CD4-positive, alpha-beta T cell treated with Interleukin-6 for 4 hours (primary cell): ENCODE measurements around the gene P2RY11.

Source experiments
- DNase-seq: peaks from one replicate; pipeline ENCODE4 v3.0.0-alpha.2; 2020; ENCODE audit warnings: mixed read lengths

Gene P2RY11

GRCh38 chr19:10113964-10114650 lies 2.6 kb downstream of the P2RY11 start:
- no peak for DNase-seq

- DNase-seq: no peak
These were observed 3.3 kb downstream of the P2RY11 start for GRCh38 chr19:10114651-10115391.

GRCh38 chr19:10115392-10116084 lies 4.0 kb downstream of the P2RY11 start:
- no peak for DNase-seq

- DNase-seq: no peak
These were observed 4.8 kb downstream of the P2RY11 start for GRCh38 chr19:10116085-10116865.

- DNase-seq: no peak
These were observed 5.5 kb downstream of the P2RY11 start for GRCh38 chr19:10116866-10117616.

- no peak for DNase-seq
These were observed 7.5 kb downstream of the P2RY11 start for GRCh38 chr19:10118960-10119359.

- DNase-seq: no peak
These were observed 9.2 kb downstream of the P2RY11 start for GRCh38 chr19:10120538-10121189.

GRCh38 chr19:10122045-10122444 lies 10.6 kb downstream of the P2RY11 start:
- DNase-seq: no peak

- no peak for DNase-seq
These were observed 12.9 kb downstream of the P2RY11 start for GRCh38 chr19:10124429-10124828.

GRCh38 chr19:10126213-10126639 lies 14.7 kb downstream of the P2RY11 start:
- no peak for DNase-seq

GRCh38 chr19:10132905-10133304 lies 21.4 kb downstream of the P2RY11 start:
- DNase-seq: no peak

- DNase-seq: no peak
These were observed 22.1 kb downstream of the P2RY11 start for GRCh38 chr19:10133596-10133995.

GRCh38 chr19:10134040-10134439 lies 22.5 kb downstream of the P2RY11 start:
- no peak for DNase-seq

- no peak for DNase-seq
These were observed 24.2 kb downstream of the P2RY11 start for GRCh38 chr19:10135551-10136334.

- DNase-seq: no peak
These were observed 25.4 kb downstream of the P2RY11 start for GRCh38 chr19:10136936-10137335.

- no peak for DNase-seq
These were observed 26.5 kb downstream of the P2RY11 start for GRCh38 chr19:10137751-10138682.

GRCh38 chr19:10138879-10139795 lies 27.6 kb downstream of the P2RY11 start:
- DNase-seq: no peak

GRCh38 chr19:10139952-10140351 lies 28.5 kb downstream of the P2RY11 start:
- DNase-seq: no peak

GRCh38 chr19:10141479-10141878 lies 30.0 kb downstream of the P2RY11 start:
- no peak for DNase-seq
